RWPE2 (cell line): ENCODE results near the gene BOD1L1.

Experiments
- ATAC-seq: fragments of 200-7000 bp; cut with Tn5 transposase; 3 replicates; pipeline ENCODE4 v1.9.1; 2021; ENCODE audit warnings: low read depth
- DNase-seq: peaks from one replicate; pipeline ENCODE4 v3.0.0-alpha.2; 2020; ENCODE audit warnings: low spot score
- H3K27ac ChIP-seq: fragments of 450-650 bp; 2 replicates; pipeline ENCODE4 v1.5.1; 2017; ENCODE audit warnings: mild to moderate bottlenecking; ENCODE audit not compliant: poor library complexity, severe bottlenecking
- H3K27me3 ChIP-seq: fragments of 250-450 bp; sonication (Bioruptor Pico); 2 replicates; pipeline ENCODE4 v1.5.1; 2021; ENCODE audit warnings: mild to moderate bottlenecking, moderate library complexity; ENCODE audit not compliant: insufficient read depth, poor library complexity, severe bottlenecking
- H3K36me3 ChIP-seq: fragments of 250-450 bp; sonication (Bioruptor Pico); 2 replicates; pipeline ENCODE4 v1.5.1; 2020; ENCODE audit warnings: low read depth, mild to moderate bottlenecking, moderate library complexity
- H3K4me1 ChIP-seq: fragments of 250-450 bp; sonication (Bioruptor Pico); 2 replicates; pipeline ENCODE4 v1.5.1; 2021; ENCODE audit warnings: mild to moderate bottlenecking, moderate library complexity; ENCODE audit not compliant: insufficient read depth, poor library complexity, severe bottlenecking
- H3K4me3 ChIP-seq: fragments of 250-450 bp; sonication (Bioruptor Pico); 2 replicates; pipeline ENCODE4 v1.5.1; 2021; ENCODE audit warnings: mild to moderate bottlenecking, moderate library complexity; ENCODE audit not compliant: severe bottlenecking
- H3K9me3 ChIP-seq: fragments of 250-450 bp; sonication (Bioruptor Pico); 2 replicates; pipeline ENCODE4 v1.5.1; 2021; ENCODE audit warnings: mild to moderate bottlenecking, moderate library complexity; ENCODE audit not compliant: severe bottlenecking
- TF ChIP-seq, protein P1 (sequence below): fragments of 450-650 bp; IDR thresholded peaks from one replicate; pipeline ENCODE4 v1.5.1; 2017; ENCODE audit warnings: mild to moderate bottlenecking, moderate library complexity; ENCODE audit not compliant: poor library complexity, severe bottlenecking

The BOD1L1 gene

DNA sequence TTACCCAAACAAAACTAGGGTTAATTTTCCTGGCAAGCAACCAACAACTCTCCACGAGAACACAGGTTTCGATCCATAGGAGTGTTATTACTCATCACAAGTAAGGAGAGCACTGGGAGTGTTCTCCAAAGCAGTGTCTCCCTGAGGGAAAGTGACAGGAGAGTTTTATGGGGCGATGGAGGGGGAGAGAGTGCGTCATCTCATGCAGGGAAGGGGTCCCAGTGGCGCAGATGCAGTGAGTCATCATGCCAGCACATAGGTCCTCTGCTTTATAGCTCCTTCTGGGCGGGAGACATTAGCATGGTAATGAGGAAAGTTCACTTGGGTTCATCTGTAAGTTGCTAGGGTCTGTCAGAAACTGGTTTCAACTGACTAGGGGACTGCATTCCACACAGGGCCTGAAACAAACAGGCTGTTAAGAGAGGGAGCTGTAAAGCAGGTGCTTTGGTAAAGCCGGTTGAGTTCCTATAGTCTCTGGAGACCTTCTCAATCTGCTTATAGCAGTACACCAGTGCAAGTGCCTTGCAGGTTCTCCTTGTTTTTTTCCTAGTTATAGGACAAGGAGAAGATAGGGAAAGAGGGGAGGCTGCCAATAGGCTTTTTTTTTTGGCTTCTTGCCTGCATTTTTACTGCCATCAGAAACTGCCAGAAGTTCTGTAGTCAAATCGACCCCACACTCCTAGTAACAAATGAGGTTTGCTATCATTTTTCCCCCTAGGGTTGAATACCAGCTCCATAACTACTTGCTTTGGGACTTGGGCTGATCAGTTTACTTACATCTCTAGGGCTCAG is 12.8 kb upstream of the BOD1L1 start:
- H3K4me1 ChIP-seq: peaks cover 15% of the 10 kb centered on the region
- peak overlapping the region; percentile 75 for H3K27ac ChIP-seq
- ATAC-seq (peak; percentile 91), DNase-seq (peak; percentile 80)
- TF ChIP-seq, protein P1, sequence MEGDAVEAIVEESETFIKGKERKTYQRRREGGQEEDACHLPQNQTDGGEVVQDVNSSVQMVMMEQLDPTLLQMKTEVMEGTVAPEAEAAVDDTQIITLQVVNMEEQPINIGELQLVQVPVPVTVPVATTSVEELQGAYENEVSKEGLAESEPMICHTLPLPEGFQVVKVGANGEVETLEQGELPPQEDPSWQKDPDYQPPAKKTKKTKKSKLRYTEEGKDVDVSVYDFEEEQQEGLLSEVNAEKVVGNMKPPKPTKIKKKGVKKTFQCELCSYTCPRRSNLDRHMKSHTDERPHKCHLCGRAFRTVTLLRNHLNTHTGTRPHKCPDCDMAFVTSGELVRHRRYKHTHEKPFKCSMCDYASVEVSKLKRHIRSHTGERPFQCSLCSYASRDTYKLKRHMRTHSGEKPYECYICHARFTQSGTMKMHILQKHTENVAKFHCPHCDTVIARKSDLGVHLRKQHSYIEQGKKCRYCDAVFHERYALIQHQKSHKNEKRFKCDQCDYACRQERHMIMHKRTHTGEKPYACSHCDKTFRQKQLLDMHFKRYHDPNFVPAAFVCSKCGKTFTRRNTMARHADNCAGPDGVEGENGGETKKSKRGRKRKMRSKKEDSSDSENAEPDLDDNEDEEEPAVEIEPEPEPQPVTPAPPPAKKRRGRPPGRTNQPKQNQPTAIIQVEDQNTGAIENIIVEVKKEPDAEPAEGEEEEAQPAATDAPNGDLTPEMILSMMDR: no peak
- H3K27me3 ChIP-seq: no peaks in the 10 kb centered on the region
- no peaks in the 10 kb centered on the region for H3K9me3 ChIP-seq
- no peak overlapping the region for H3K4me3 ChIP-seq
- no peaks in the 10 kb centered on the region for H3K36me3 ChIP-seq

DNA sequence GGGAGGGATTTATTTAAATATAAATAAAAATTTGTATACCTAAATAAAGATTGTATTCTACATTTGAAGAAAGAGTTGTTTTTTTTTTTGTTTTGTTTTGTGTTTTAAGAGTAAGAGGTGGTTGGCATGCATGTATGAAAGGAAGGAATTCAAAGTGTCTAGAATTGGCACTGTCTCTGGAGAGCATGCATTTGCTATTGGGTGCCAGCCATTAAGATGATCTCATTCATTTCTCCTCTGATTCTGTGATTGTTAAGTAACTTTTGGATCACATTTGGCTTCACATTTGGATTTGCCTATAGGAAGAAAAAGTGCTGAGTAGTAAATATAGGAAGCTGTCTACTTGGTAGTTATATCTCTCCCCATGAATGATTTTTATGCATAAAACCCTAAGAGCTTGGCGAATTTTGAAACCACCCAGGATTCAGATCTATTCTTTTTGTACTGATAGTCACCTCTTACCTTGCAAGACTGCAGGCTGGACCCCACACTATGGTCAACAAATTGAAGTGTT is 7.8 kb upstream of the BOD1L1 start:
- TF ChIP-seq, protein P1: no peak
- H3K4me3 ChIP-seq: no peak overlapping the region
- H3K9me3 ChIP-seq: no peaks in the 10 kb centered on the region
- ATAC-seq: no peak
- H3K36me3 ChIP-seq: no peaks in the 10 kb centered on the region
- no peak overlapping the region for H3K27ac ChIP-seq
- no peak for DNase-seq
- peaks cover 10% of the 10 kb centered on the region for H3K4me1 ChIP-seq
- no peaks in the 10 kb centered on the region for H3K27me3 ChIP-seq

DNA sequence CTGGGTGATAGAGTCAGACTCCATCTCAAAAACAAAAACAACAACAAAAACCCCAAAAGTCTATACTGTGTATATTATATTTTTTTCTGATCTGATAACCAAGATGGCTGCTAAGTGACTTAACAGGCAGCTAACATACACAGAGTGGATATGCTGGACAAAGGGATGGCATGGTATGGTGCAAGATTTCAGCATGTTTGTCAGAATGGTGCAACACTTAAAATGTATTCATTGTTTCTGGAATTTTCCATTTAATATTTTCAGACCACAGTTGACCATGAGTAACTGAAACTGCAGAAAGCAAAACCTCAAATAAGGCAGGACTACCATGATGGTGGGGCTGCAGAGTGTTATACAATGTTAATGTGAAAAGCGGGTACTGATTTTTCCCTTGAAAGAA is 6.1 kb upstream of the BOD1L1 start:
- no peaks in the 10 kb centered on the region for H3K9me3 ChIP-seq
- H3K4me1 ChIP-seq: peaks cover 2% of the 10 kb centered on the region
- H3K36me3 ChIP-seq: no peaks in the 10 kb centered on the region; the same call in 1 of the 2 replicates
- no peak overlapping the region for H3K27ac ChIP-seq
- ATAC-seq (no peak), DNase-seq (no peak)
- no peaks in the 10 kb centered on the region for H3K27me3 ChIP-seq
- TF ChIP-seq, protein P1: no peak
- no peak overlapping the region for H3K4me3 ChIP-seq

DNA sequence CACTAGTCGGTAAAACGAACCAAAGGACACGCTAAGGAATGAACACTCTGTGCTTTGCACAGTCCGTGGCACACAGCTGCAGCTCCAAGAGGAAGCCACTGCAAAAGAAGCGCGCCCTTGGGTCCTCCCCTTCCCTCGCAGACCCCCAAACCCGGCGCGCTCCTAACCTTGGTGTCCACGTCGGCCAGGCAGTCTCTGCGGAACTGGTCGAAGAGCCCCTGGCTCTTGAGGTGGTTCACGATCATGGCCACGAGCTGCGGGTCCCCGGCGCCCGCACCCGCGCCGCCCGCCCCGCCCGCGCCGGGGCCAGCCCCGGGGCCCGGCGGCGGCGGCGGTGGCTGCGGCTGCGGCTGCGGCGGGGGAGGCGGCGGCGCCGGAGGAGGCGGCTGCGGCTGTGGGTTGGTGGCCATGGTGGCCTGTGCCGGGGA is 333 bp downstream of the BOD1L1 start:
- DNase-seq (no peak), ATAC-seq (no peak; the same call in 2 of the 3 replicates)
- TF ChIP-seq, protein P1: no peak
- H3K27me3 ChIP-seq: no peaks in the 10 kb centered on the region
- H3K9me3 ChIP-seq: no peaks in the 10 kb centered on the region
- H3K36me3 ChIP-seq: peaks cover 10% of the 10 kb centered on the region; the same call in 1 of the 2 replicates
- peak overlapping the region; percentile 53 for H3K27ac ChIP-seq
- peaks cover 11% of the 10 kb centered on the region for H3K4me1 ChIP-seq
- H3K4me3 ChIP-seq: peak overlapping the region; percentile 70
